K562 (cell line): ENCODE data around the gene SERAC1. TPM values are rescaled to one million over a fixed set of nuclear protein-coding genes. Genes with fewer than 3 reads are reported as not detected.

Source experiments
- ATAC-seq: fragments of 200-7000 bp; cut with Tn5 transposase; 3 replicates; pipeline ENCODE4 v1.9.1; 2020; ENCODE audit warnings: moderate library complexity
- BruUV-seq: library from RNA; stranded (reverse); fragments of 400-500 nt; replicated peaks from 2 replicates; lab custom pipeline; 2021; lab: Mats Ljungman, UMichigan
- CTCF ChIA-PET: fragments of 300-600 bp; formaldehyde crosslinking; extraction: SDS; loops from one replicate; lab custom pipeline; 2021; ENCODE audit warnings: low intra/inter-chr PET ratio; lab: Yijun Ruan, JAX
- POLR2A ChIA-PET: fragments of 300-600, 350-650 bp; sonication (Branson Sonifier 250); formaldehyde crosslinking; extraction: SDS; loops from one replicate; lab custom pipeline; 2021; ENCODE audit warnings: antibody characterized with exemption, inconsistent platforms; lab: Yijun Ruan, JAX
- DNase-seq, 4 experiments: peaks; one replicate each; pipeline versions ENCODE4 v3.0.0 to v3.0.0-alpha.2; 2011 to 2018; ENCODE audit warnings: low spot score in 3 of 4, mixed read lengths in 3 of 4; ENCODE audit errors: extremely low read depth in 1 of 4
- FAIRE-seq: peaks from 2 replicates; lab custom pipeline; 2011; peaks lifted over from hg19 to GRCh38; lab: Jason Lieb, UNC
- H2AFZ ChIP-seq: 2 replicates; pipeline ENCODE4 v1.6.0; 2011; ENCODE audit warnings: low read depth, low read length, control low read depth, inconsistent platforms
- H3K27ac ChIP-seq: fragments of 200-600 bp; 3 replicates; pipeline ENCODE4 v1.8.0; 2011; ENCODE audit warnings: low read depth, mild to moderate bottlenecking, control low read depth, inconsistent platforms, low read length, moderate library complexity, mixed read lengths; ENCODE audit errors: extremely low read depth
- H3K27me3 ChIP-seq, 2 experiments: fragments of 300-600 bp in 1 of 2; 2 replicates in 1 of 2; 3 replicates in 1 of 2; pipeline versions ENCODE4 v1.6.0 to v1.8.0; 2011; ENCODE audit warnings: inconsistent platforms in 2 of 2, low read length in 2 of 2, mild to moderate bottlenecking in 1 of 2, mixed read lengths in 1 of 2, moderate library complexity in 1 of 2; ENCODE audit not compliant: control insufficient read depth in 2 of 2, insufficient read depth in 2 of 2
- H3K36me3 ChIP-seq: fragments of 300-600 bp; 3 replicates; pipeline ENCODE4 v1.8.0; 2011; ENCODE audit warnings: mild to moderate bottlenecking, low read length, inconsistent platforms; ENCODE audit not compliant: control insufficient read depth, insufficient read depth
- H3K4me1 ChIP-seq, 2 experiments: fragments of 200-600 bp in 1 of 2; replicated peaks in 1 of 2; 2 replicates in 1 of 2; 3 replicates in 1 of 2; pipeline versions ENCODE4 v1.5.1 to v1.8.0; 2011; ENCODE audit warnings: inconsistent platforms in 2 of 2, low read length in 2 of 2, mild to moderate bottlenecking in 1 of 2, mixed read lengths in 1 of 2, moderate library complexity in 1 of 2; ENCODE audit not compliant: control insufficient read depth in 2 of 2, insufficient read depth in 2 of 2
- H3K4me2 ChIP-seq: 2 replicates; pipeline ENCODE4 v1.6.1; 2011; ENCODE audit warnings: low read length, control low read depth, inconsistent platforms, mixed read lengths; ENCODE audit not compliant: insufficient read depth
- H3K4me3 ChIP-seq: fragments of 200-600 bp; sonication (generic), shearing (Covaris generic); 2 replicates; pipeline ENCODE4 v1.5.1; 2016; ENCODE audit warnings: control low read depth, inconsistent platforms
- H3K79me2 ChIP-seq: fragments of 200-600 bp; 3 replicates; pipeline ENCODE4 v1.8.0; 2011; ENCODE audit warnings: low read length, inconsistent platforms; ENCODE audit not compliant: control insufficient read depth, insufficient read depth
- H3K9ac ChIP-seq, 2 experiments: 2 replicates each; pipeline versions ENCODE4 v1.6.0 to v1.6.1; 2011; ENCODE audit warnings: low read depth in 2 of 2, low read length in 2 of 2, control low read depth in 1 of 2, inconsistent platforms in 1 of 2, mild to moderate bottlenecking in 1 of 2, mixed read lengths in 1 of 2; ENCODE audit not compliant: insufficient read depth in 1 of 2
- H3K9me1 ChIP-seq: one replicate; pipeline ENCODE4 v1.6.0; 2011; ENCODE audit warnings: inconsistent platforms, mild to moderate bottlenecking, low read length, moderate library complexity; ENCODE audit not compliant: control insufficient read depth, insufficient read depth
- H3K9me3 ChIP-seq: replicated peaks from 2 replicates; pipeline ENCODE4 v1.5.1; 2011; ENCODE audit warnings: low read depth, low read length, inconsistent platforms; ENCODE audit not compliant: control insufficient read depth, insufficient read depth
- H4K20me1 ChIP-seq: replicated peaks from 2 replicates; pipeline ENCODE4 v1.6.1; 2011; ENCODE audit warnings: low read length, inconsistent platforms, mixed read lengths; ENCODE audit not compliant: control insufficient read depth, insufficient read depth
- ARID1B ChIP-seq: fragments of 450-650 bp; IDR thresholded peaks from 2 replicates; pipeline ENCODE4 v1.6.1; 2016; ENCODE audit warnings: antibody characterized with exemption, mild to moderate bottlenecking, inconsistent platforms
- ATF3 ChIP-seq, 2 experiments: fragments of 450-650 bp in 1 of 2; sonication (generic) in 1 of 2; formaldehyde crosslinking in 1 of 2; IDR thresholded peaks in 1 of 2; conservative IDR thresholded peaks in 1 of 2; 2 replicates each; pipeline versions ENCODE4 v1.6.1 to v1.8.1; 2016 to 2023; ENCODE audit warnings: mild to moderate bottlenecking in 2 of 2, moderate library complexity in 2 of 2, inconsistent platforms in 1 of 2, missing genetic modification reagents in 1 of 2
- C11orf30 ChIP-seq: fragments of 450-650 bp; IDR thresholded peaks from 2 replicates; pipeline ENCODE4 v1.6.1; 2016; ENCODE audit warnings: low read depth, mild to moderate bottlenecking
- CBFB ChIP-seq: sonication (generic); formaldehyde crosslinking; IDR thresholded peaks from 2 replicates; pipeline ENCODE4 v1.4.0; 2020; ENCODE audit warnings: mild to moderate bottlenecking, missing genetic modification reagents
- DPF2 ChIP-seq: fragments of 450-650 bp; IDR thresholded peaks from 2 replicates; pipeline ENCODE4 v1.6.1; 2016
- FOSL1 ChIP-seq: fragments of 200-800 bp; sonication (Bioruptor generic); conservative IDR thresholded peaks from 2 replicates; pipeline ENCODE4 v1.6.1; 2016; ENCODE audit warnings: missing genetic modification characterization, missing compliant biosample characterization
- JUND ChIP-seq, 2 experiments: IDR thresholded peaks; 2 replicates in 1 of 2; 3 replicates in 1 of 2; pipeline ENCODE4 v1.6.1; 2011; ENCODE audit warnings: borderline replicate concordance in 2 of 2, low read depth in 2 of 2, low read length in 2 of 2, improper control_type of control experiment in 1 of 2, missing biosample characterization in 1 of 2, missing genetic modification characterization in 1 of 2, missing genetic modification reagents in 1 of 2
- MAFF ChIP-seq: IDR thresholded peaks from 2 replicates; pipeline ENCODE4 v1.6.1; 2012; ENCODE audit warnings: low read length, improper control_type of control experiment
- MAFK ChIP-seq: IDR thresholded peaks from 2 replicates; pipeline ENCODE4 v1.6.1; 2011; ENCODE audit warnings: low read length, improper control_type of control experiment
- MTF1 ChIP-seq: fragments of 250-450 bp; sonication (Bioruptor Pico); IDR thresholded peaks from 2 replicates; pipeline ENCODE4 v1.9.0; 2021; ENCODE audit warnings: moderate library complexity, mild to moderate bottlenecking, inconsistent platforms, borderline replicate concordance
- NFE2 ChIP-seq: IDR thresholded peaks from 2 replicates; pipeline ENCODE4 v1.6.1; 2014; ENCODE audit warnings: antibody characterized with exemption, low read depth
- NFE2L1 ChIP-seq: fragments of 450-650 bp; IDR thresholded peaks from 2 replicates; pipeline ENCODE4 v1.6.1; 2016; ENCODE audit warnings: missing genetic modification characterization, low read depth, mild to moderate bottlenecking, missing compliant biosample characterization, moderate library complexity, borderline replicate concordance
- SMARCC2 ChIP-seq: fragments of 450-650 bp; IDR thresholded peaks from 2 replicates; pipeline ENCODE4 v1.6.1; 2017; ENCODE audit warnings: antibody characterized with exemption, moderate library complexity, mild to moderate bottlenecking, low read depth
- SRSF3 ChIP-seq: fragments of 200-400 bp; formaldehyde crosslinking; IDR thresholded peaks from 2 replicates; pipeline ENCODE4 v1.6.1; 2016; ENCODE audit warnings: mild to moderate bottlenecking, low read length, moderate library complexity; ENCODE audit not compliant: insufficient read depth
- TRIM24 ChIP-seq, 2 experiments: fragments of 450-650 bp; IDR thresholded peaks; 2 replicates each; pipeline ENCODE4 v1.6.1; 2016
- U2AF2 ChIP-seq: fragments of 200-400 bp; formaldehyde crosslinking; optimal IDR thresholded peaks from 2 replicates; pipeline ENCODE3; 2017; ENCODE audit warnings: low read depth, mild to moderate bottlenecking, low read length
- ZNF133 ChIP-seq: fragments of 250-450 bp; sonication (Bioruptor Pico); IDR thresholded peaks from 2 replicates; pipeline ENCODE4 v1.4.0; 2020; ENCODE audit warnings: mild to moderate bottlenecking
- ZNF316 ChIP-seq: fragments of 450-650 bp; IDR thresholded peaks from 2 replicates; pipeline ENCODE4 v1.6.1; 2016
- ZNF699 ChIP-seq: fragments of 250-450 bp; sonication (Bioruptor Pico); IDR thresholded peaks from 2 replicates; pipeline ENCODE4 v1.8.0; 2021; ENCODE audit warnings: mild to moderate bottlenecking, moderate library complexity; ENCODE audit not compliant: insufficient replicate concordance
- WGBS: fragments of 100-300 bp; shearing (Covaris generic); methylation state at CpG from one replicate; pipeline ENCODE4 v1.1.6; 2016; ENCODE audit warnings: low coverage, mixed read lengths; ENCODE audit not compliant: insufficient coverage; ENCODE audit errors: missing lambda C conversion rate; 5-methylcytosine and 5-hydroxymethylcytosine counted together
- in situ Hi-C: fragments of 300-500 bp; cut with MboI; formaldehyde crosslinking; loops from 4 replicates; pipeline ENCODE4 v1.15.0; 2018; ENCODE audit warnings: inconsistent platforms, mixed read lengths
- intact Hi-C: fragments of 100-400 bp; cut with micrococcal nuclease; formaldehyde crosslinking; loops from 2 replicates; pipeline ENCODE4 v1.14.2; 2022
- polyA plus RNA-seq, 8 experiments: library from polyadenylated mRNA; depleted of rRNA in 4 of 8; stranded (reverse) in 5 of 8; unstranded in 3 of 8; fragments of >200 nt; fragmentation: Nextera tagmentation in 2 of 8; fragmentation: Illumina TruSeq in 1 of 8; extraction: Ambion mirVana in 2 of 8; extraction: Trizol in 1 of 8; gene quantifications; 2 replicates each; pipeline versions ENCODE4 v1.2.1 to v1.2.3, GENCODE V29; 2011 to 2014; ENCODE audit warnings: inconsistent platforms in 1 of 8, missing spikeins in 1 of 8
- total RNA-seq, 7 experiments: library from RNA; depleted of rRNA in 6 of 7; stranded (reverse); fragments of >200 nt in 6 of 7; fragmentation: Illumina TruSeq in 2 of 7; extraction: Trizol in 2 of 7; gene quantifications; 2 replicates each; pipeline versions ENCODE4 v1.2.1 to v1.2.3, GENCODE V29; 2011 to 2021; ENCODE audit warnings: low replicate concordance in 1 of 7

Gene SERAC1
- total and polyA plus RNA-seq, 9 of the 15 experiments (the other 6 are each of a cell fraction or from before 2014, with no cell fraction given) = 1.8 to 6.2 (median 2.8) TPM

DNA sequence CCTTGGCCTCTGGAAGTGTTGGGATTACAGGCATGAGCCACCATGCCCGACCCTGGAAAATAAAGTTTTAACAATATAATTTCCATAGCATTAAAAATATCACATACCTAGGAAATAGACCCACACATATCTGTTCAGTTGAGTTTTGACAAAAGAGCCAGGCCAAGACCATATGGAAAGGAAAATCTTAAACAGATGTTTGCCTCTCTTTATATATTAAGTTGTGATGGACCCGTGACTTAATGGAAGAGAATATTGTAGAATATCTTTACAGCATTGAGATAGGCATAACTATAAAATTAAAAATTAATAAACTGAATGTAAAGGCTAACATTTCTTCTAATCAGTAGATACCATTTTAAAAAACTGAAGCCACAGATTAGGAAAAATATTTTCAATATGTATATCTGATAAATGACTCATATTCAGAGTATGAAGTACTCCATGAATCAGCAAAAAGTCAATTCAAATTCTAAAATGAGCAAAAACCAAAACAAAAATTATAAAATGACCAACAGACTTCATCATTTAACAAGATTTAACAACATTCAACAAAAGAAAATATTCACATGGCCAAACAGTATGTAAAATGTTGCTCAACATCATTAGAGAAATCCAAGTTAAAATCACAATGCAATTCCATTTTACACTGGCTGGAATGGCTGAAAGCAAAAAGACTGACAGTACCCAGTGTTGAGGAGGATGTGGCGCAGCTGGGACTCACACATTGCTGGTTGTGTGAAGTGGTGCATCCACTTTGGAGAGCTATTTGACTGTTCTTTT is 43.4 kb upstream of the SERAC1 start:
- DNase-seq = no peak
- no peak overlapping the region for H3K9ac ChIP-seq
- WGBS = 55% methylated on average over 3 of the region's 3 CpGs
- no peak overlapping the region; the same call in 1 of the 2 replicates for H3K4me2 ChIP-seq
- no peaks in the 10 kb centered on the region for H3K36me3 ChIP-seq
- H3K27me3 ChIP-seq = peaks cover 14 to 16% of the 10 kb centered on the region in 2 experiments
- no peak for ATAC-seq
- BruUV-seq = no TSS peak
- H3K9me1 ChIP-seq = no peaks in the 10 kb centered on the region
- in situ Hi-C loops = loop anchor here (5.0 to 10.0 kb wide), 3 partner anchors 476 to 891 kb away; no protein-coding TSS in a partner anchor
- FAIRE-seq = no peak
- H3K4me3 ChIP-seq = no peak overlapping the region
- intact Hi-C loops = loop anchor here (5.0 kb wide), 1 partner anchor 921 kb away; no protein-coding TSS in a partner anchor
- H2AFZ ChIP-seq = 0 out of 2 replicates have a peak overlapping the region, but pooled peaks have one; percentile 26
- CTCF ChIA-PET = no interaction called here
- H3K27ac ChIP-seq = no peak overlapping the region
- H4K20me1 ChIP-seq = no peaks in the 10 kb centered on the region
- peaks cover 3% of the 10 kb centered on the region in 2 experiments; a peak in 2 of 5 replicates for H3K4me1 ChIP-seq
- H3K79me2 ChIP-seq = no peaks in the 10 kb centered on the region
- POLR2A ChIA-PET = no interaction called here
- H3K9me3 ChIP-seq = no peaks in the 10 kb centered on the region
- no peak for TF ChIP-seq CBFB (CRISPR knock-in tag)
- TF ChIP-seq NFE2L1 = peak; percentile 46; the same call in 1 of the 2 replicates
- TF ChIP-seq C11orf30 = peak; percentile 93
- peak; percentile 88 for TF ChIP-seq FOSL1 (tag)
- no peak for TF ChIP-seq MTF1 (CRISPR knock-in tag)
- peak; percentile 52; the same call in 1 of the 2 replicates for TF ChIP-seq JUND (IDR thresholded peaks at IDR 0.05; ENCODE audit: borderline replicate concordance, low read depth, low read length)
- TF ChIP-seq JUND (tag; IDR thresholded peaks at IDR 0.05; ENCODE audit: borderline replicate concordance, low read depth, low read length) = peak; percentile 53; the same call in 1 of the 3 replicates
- TF ChIP-seq ATF3 (IDR thresholded peaks at IDR 0.05) = peak; percentile 75
- TF ChIP-seq ATF3 (CRISPR knock-in tag; conservative IDR thresholded peaks at IDR 0.05) = no peak
- TF ChIP-seq NFE2 = peak; percentile 80
- TF ChIP-seq DPF2 = peak; percentile 51
- no peak for TF ChIP-seq U2AF2
- TF ChIP-seq MAFK = peak; percentile 67; the same call in 1 of the 2 replicates
- no peak for TF ChIP-seq SRSF3
- TF ChIP-seq ARID1B = peak; percentile 68
- no peak for TF ChIP-seq ZNF133
- 0 out of 4 replicates have a peak, but pooled peaks of 1 of the 2 experiments have one; percentile 14 for TF ChIP-seq TRIM24 (IDR thresholded peaks at IDR 0.05)
- TF ChIP-seq MAFF = peak; percentile 70; the same call in 1 of the 2 replicates
- TF ChIP-seq ZNF316 = peak; percentile 96
- TF ChIP-seq ZNF699 = no peak
- TF ChIP-seq SMARCC2 = peak; percentile 50; the same call in 1 of the 2 replicates
